ENCODE results near the gene NDRG4.

NDRG4 gene

GRCh38 chr16:58536278-58536677 is 36.3 kb downstream of the NDRG4 start:
- no peak overlapping the region for H3K4me3 ChIP-seq (ENCODE audit: low read length)
- H3K9ac ChIP-seq (ENCODE audit: low read length) = no peak overlapping the region
- no peak overlapping the region for H2AK5ac ChIP-seq (ENCODE audit: low read length)
- no peak overlapping the region for H3K4me2 ChIP-seq (ENCODE audit: low read length)
- peaks cover 28% of the 10 kb centered on the region for H3K36me3 ChIP-seq (ENCODE audit: control insufficient read depth, insufficient read depth, low read length)
- no peak overlapping the region for H2BK5ac ChIP-seq (ENCODE audit: low read length)
- no peaks in the 10 kb centered on the region for H3K27me3 ChIP-seq (ENCODE audit: insufficient read depth, low read length, poor library complexity)
- no peak overlapping the region for H2BK15ac ChIP-seq (replicated peaks; ENCODE audit: low read depth)
- H3K27ac ChIP-seq (ENCODE audit: low read depth, low read length) = no peak overlapping the region
- whole genome bisulfite sequencing (ENCODE audit: extremely low coverage, insufficient coverage, low lambda C conversion rate) = no CpG with 5 or more reads among the region's 5 CpGs
- H3K23ac ChIP-seq (ENCODE audit: low read length) = no peak overlapping the region
- H3K79me1 ChIP-seq (ENCODE audit: low read length) = peaks cover 1% of the 10 kb centered on the region
- H3K18ac ChIP-seq (ENCODE audit: low read length) = no peak overlapping the region
- no peak overlapping the region for H4K8ac ChIP-seq (ENCODE audit: low read depth, low read length)
- no peak for DNase-seq
- no peak overlapping the region for H2BK120ac ChIP-seq (ENCODE audit: low read depth, low read length)
- H3K79me2 ChIP-seq (ENCODE audit: control insufficient read depth, insufficient read depth, low read length) = no peaks in the 10 kb centered on the region
- H4K5ac ChIP-seq (ENCODE audit: low read length) = no peak overlapping the region
- H3K4ac ChIP-seq (ENCODE audit: low read depth, low read length) = no peak overlapping the region
- no peaks in the 10 kb centered on the region for H3K4me1 ChIP-seq (ENCODE audit: control insufficient read depth, low read depth, low read length)
- H3K56ac ChIP-seq (ENCODE audit: low read length) = no peak overlapping the region

- no peak overlapping the region for H3K27ac ChIP-seq (ENCODE audit: low read depth, low read length)
- no peak overlapping the region for H3K56ac ChIP-seq (ENCODE audit: low read length)
- H2BK15ac ChIP-seq (replicated peaks; ENCODE audit: low read depth) = no peak overlapping the region
- no peaks in the 10 kb centered on the region for H3K4me1 ChIP-seq (ENCODE audit: control insufficient read depth, low read depth, low read length)
- H4K8ac ChIP-seq (ENCODE audit: low read depth, low read length) = no peak overlapping the region
- H3K79me2 ChIP-seq (ENCODE audit: control insufficient read depth, insufficient read depth, low read length) = no peaks in the 10 kb centered on the region
- no peak overlapping the region for H2AK5ac ChIP-seq (ENCODE audit: low read length)
- H3K4me3 ChIP-seq (ENCODE audit: low read length) = no peak overlapping the region
- H2BK120ac ChIP-seq (ENCODE audit: low read depth, low read length) = no peak overlapping the region
- peaks cover 1% of the 10 kb centered on the region for H3K79me1 ChIP-seq (ENCODE audit: low read length)
- no peak overlapping the region for H3K4me2 ChIP-seq (ENCODE audit: low read length)
- H3K36me3 ChIP-seq (ENCODE audit: control insufficient read depth, insufficient read depth, low read length) = peaks cover 24% of the 10 kb centered on the region
- WGBS (ENCODE audit: extremely low coverage, insufficient coverage, low lambda C conversion rate) = no CpG with 5 or more reads among the region's 10 CpGs
- DNase-seq = no peak
- H3K18ac ChIP-seq (ENCODE audit: low read length) = no peak overlapping the region
- no peak overlapping the region for H3K23ac ChIP-seq (ENCODE audit: low read length)
- no peaks in the 10 kb centered on the region for H3K27me3 ChIP-seq (ENCODE audit: insufficient read depth, low read length, poor library complexity)
- H2BK5ac ChIP-seq (ENCODE audit: low read length) = no peak overlapping the region
- H3K4ac ChIP-seq (ENCODE audit: low read depth, low read length) = no peak overlapping the region
- H4K5ac ChIP-seq (ENCODE audit: low read length) = no peak overlapping the region
- no peak overlapping the region for H3K9ac ChIP-seq (ENCODE audit: low read length)
Observed at GRCh38 chr16:58537124-58537906, 37.4 kb downstream of the NDRG4 start.

DNA sequence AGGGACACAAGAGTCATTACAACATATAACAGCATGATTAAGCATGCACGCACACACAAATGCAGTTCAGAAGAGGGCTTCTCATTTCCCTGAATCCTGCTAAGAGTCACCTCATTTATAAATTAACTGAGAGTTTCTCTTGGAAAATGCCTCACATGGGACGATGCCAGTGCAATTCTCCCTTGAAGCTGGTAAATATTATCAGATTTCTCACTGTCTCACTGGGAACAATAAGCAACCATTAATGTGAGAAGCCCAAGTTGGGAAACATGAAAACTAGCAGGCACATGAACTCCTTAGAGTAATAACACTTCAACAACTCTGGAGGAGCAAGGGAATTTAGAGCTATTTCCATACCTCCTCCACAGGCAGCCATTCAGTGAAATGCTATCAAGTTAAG is 41.8 kb downstream of the NDRG4 start:
- H3K27ac ChIP-seq (ENCODE audit: low read depth, low read length) = no peak overlapping the region
- peaks cover 2% of the 10 kb centered on the region for H3K79me1 ChIP-seq (ENCODE audit: low read length)

GRCh38 chr16:58542291-58542690 is 42.3 kb downstream of the NDRG4 start:
- H3K4ac ChIP-seq (ENCODE audit: low read depth, low read length) = no peak overlapping the region
- no peak overlapping the region for H2BK120ac ChIP-seq (ENCODE audit: low read depth, low read length)
- H2BK5ac ChIP-seq (ENCODE audit: low read length) = no peak overlapping the region
- H4K8ac ChIP-seq (ENCODE audit: low read depth, low read length) = no peak overlapping the region
- no peak overlapping the region for H3K27ac ChIP-seq (ENCODE audit: low read depth, low read length)
- no peak overlapping the region for H4K5ac ChIP-seq (ENCODE audit: low read length)
- no peak overlapping the region for H3K23ac ChIP-seq (ENCODE audit: low read length)
- WGBS (ENCODE audit: extremely low coverage, insufficient coverage, low lambda C conversion rate) = no CpG with 5 or more reads among the region's 1 CpG
- peaks cover 20% of the 10 kb centered on the region for H3K36me3 ChIP-seq (ENCODE audit: control insufficient read depth, insufficient read depth, low read length)
- H2BK15ac ChIP-seq (replicated peaks; ENCODE audit: low read depth) = no peak overlapping the region
- H3K4me1 ChIP-seq (ENCODE audit: control insufficient read depth, low read depth, low read length) = no peaks in the 10 kb centered on the region
- no peak overlapping the region for H3K56ac ChIP-seq (ENCODE audit: low read length)
- no peak overlapping the region for H3K18ac ChIP-seq (ENCODE audit: low read length)
- no peak for DNase-seq
- no peak overlapping the region for H3K4me3 ChIP-seq (ENCODE audit: low read length)
- no peak overlapping the region for H3K4me2 ChIP-seq (ENCODE audit: low read length)
- peaks cover 2% of the 10 kb centered on the region for H3K79me1 ChIP-seq (ENCODE audit: low read length)
- no peak overlapping the region for H2AK5ac ChIP-seq (ENCODE audit: low read length)
- no peaks in the 10 kb centered on the region for H3K79me2 ChIP-seq (ENCODE audit: control insufficient read depth, insufficient read depth, low read length)
- no peaks in the 10 kb centered on the region for H3K27me3 ChIP-seq (ENCODE audit: insufficient read depth, low read length, poor library complexity)
- H3K9ac ChIP-seq (ENCODE audit: low read length) = no peak overlapping the region

More for the DNA sequence above, 41.8 kb downstream of the NDRG4 start:
- no peak overlapping the region for H2BK5ac ChIP-seq (ENCODE audit: low read length)
- no peak overlapping the region for H2BK120ac ChIP-seq (ENCODE audit: low read depth, low read length)
- no peaks in the 10 kb centered on the region for H3K79me2 ChIP-seq (ENCODE audit: control insufficient read depth, insufficient read depth, low read length)
- H3K4me1 ChIP-seq (ENCODE audit: control insufficient read depth, low read depth, low read length) = no peaks in the 10 kb centered on the region
- H3K4ac ChIP-seq (ENCODE audit: low read depth, low read length) = no peak overlapping the region
- H4K5ac ChIP-seq (ENCODE audit: low read length) = no peak overlapping the region
- H3K36me3 ChIP-seq (ENCODE audit: control insufficient read depth, insufficient read depth, low read length) = peaks cover 25% of the 10 kb centered on the region
- no peak overlapping the region for H2BK15ac ChIP-seq (replicated peaks; ENCODE audit: low read depth)
- no peak overlapping the region for H3K9ac ChIP-seq (ENCODE audit: low read length)
- H4K8ac ChIP-seq (ENCODE audit: low read depth, low read length) = no peak overlapping the region
- H3K56ac ChIP-seq (ENCODE audit: low read length) = no peak overlapping the region
- H3K23ac ChIP-seq (ENCODE audit: low read length) = no peak overlapping the region
- no peak overlapping the region for H3K4me2 ChIP-seq (ENCODE audit: low read length)
- H3K27me3 ChIP-seq (ENCODE audit: insufficient read depth, low read length, poor library complexity) = no peaks in the 10 kb centered on the region
- H2AK5ac ChIP-seq (ENCODE audit: low read length) = no peak overlapping the region
- no CpG with 5 or more reads among the region's 2 CpGs for WGBS (ENCODE audit: extremely low coverage, insufficient coverage, low lambda C conversion rate)
- H3K4me3 ChIP-seq (ENCODE audit: low read length) = no peak overlapping the region
- DNase-seq = no peak
- H3K18ac ChIP-seq (ENCODE audit: low read length) = no peak overlapping the region

- H2BK15ac ChIP-seq (replicated peaks; ENCODE audit: low read depth) = no peak overlapping the region
Observed at GRCh38 chr16:58543685-58544084, 43.7 kb downstream of the NDRG4 start.

DNA sequence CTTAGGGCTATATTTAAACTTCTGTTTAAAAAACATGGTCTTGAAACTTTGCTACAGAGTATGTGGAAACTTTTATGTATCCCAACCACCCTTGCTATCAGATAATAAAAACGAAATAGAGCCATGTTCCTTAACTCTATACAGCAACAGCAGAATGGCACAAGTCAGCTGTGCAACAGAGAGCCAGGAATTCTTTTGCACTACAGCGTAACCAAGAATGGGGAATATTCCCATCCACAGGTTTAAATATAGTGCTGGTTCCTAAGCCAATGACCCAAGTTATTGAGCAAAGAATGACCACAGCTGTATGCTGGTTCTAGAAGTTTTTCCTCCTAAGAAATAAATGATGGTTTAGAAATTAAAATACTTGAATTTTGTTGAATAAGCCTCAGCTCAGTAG is 48.4 kb downstream of the NDRG4 start:
- DNase-seq = no peak
- H3K36me3 ChIP-seq (ENCODE audit: control insufficient read depth, insufficient read depth, low read length) = peaks cover 15% of the 10 kb centered on the region
- WGBS (ENCODE audit: extremely low coverage, insufficient coverage, low lambda C conversion rate) = no CpG with 5 or more reads among the region's 2 CpGs

More at GRCh38 chr16:58543685-58544084, 43.7 kb downstream of the NDRG4 start:
- Histone ChIP-seq H3K79me1 (ENCODE audit: low read length) (peaks cover 2% of the 10 kb centered on the region), H3K9ac (ENCODE audit: low read length) (no peak overlapping the region), H4K8ac (ENCODE audit: low read depth, low read length) (no peak overlapping the region), H2AK5ac (ENCODE audit: low read length) (no peak overlapping the region), H3K27ac (ENCODE audit: low read depth, low read length) (no peak overlapping the region), H3K4me1 (ENCODE audit: control insufficient read depth, low read depth, low read length) (no peaks in the 10 kb centered on the region), H3K18ac (ENCODE audit: low read length) (no peak overlapping the region), H2BK120ac (ENCODE audit: low read depth, low read length) (no peak overlapping the region), H3K4ac (ENCODE audit: low read depth, low read length) (no peak overlapping the region), H3K4me3 (ENCODE audit: low read length) (no peak overlapping the region), H3K27me3 (ENCODE audit: insufficient read depth, low read length, poor library complexity) (no peaks in the 10 kb centered on the region), H3K36me3 (ENCODE audit: control insufficient read depth, insufficient read depth, low read length) (peaks cover 14% of the 10 kb centered on the region), H3K23ac (ENCODE audit: low read length) (no peak overlapping the region), H3K56ac (ENCODE audit: low read length) (no peak overlapping the region), H4K5ac (ENCODE audit: low read length) (no peak overlapping the region), H3K4me2 (ENCODE audit: low read length) (no peak overlapping the region), H3K79me2 (ENCODE audit: control insufficient read depth, insufficient read depth, low read length) (no peaks in the 10 kb centered on the region), H2BK5ac (ENCODE audit: low read length) (no peak overlapping the region)
- no peak for DNase-seq
- no CpG with 5 or more reads among the region's 8 CpGs for WGBS (ENCODE audit: extremely low coverage, insufficient coverage, low lambda C conversion rate)

More for the DNA sequence above, 48.4 kb downstream of the NDRG4 start:
- no peak overlapping the region for H3K4me2 ChIP-seq (ENCODE audit: low read length)
- H3K79me1 ChIP-seq (ENCODE audit: low read length) = peaks cover 3% of the 10 kb centered on the region
- H4K8ac ChIP-seq (ENCODE audit: low read depth, low read length) = no peak overlapping the region
- H3K18ac ChIP-seq (ENCODE audit: low read length) = no peak overlapping the region
- H2AK5ac ChIP-seq (ENCODE audit: low read length) = no peak overlapping the region
- H2BK15ac ChIP-seq (replicated peaks; ENCODE audit: low read depth) = no peak overlapping the region
- H3K79me2 ChIP-seq (ENCODE audit: control insufficient read depth, insufficient read depth, low read length) = no peaks in the 10 kb centered on the region
- no peak overlapping the region for H3K23ac ChIP-seq (ENCODE audit: low read length)
- H3K27ac ChIP-seq (ENCODE audit: low read depth, low read length) = no peak overlapping the region
- H3K27me3 ChIP-seq (ENCODE audit: insufficient read depth, low read length, poor library complexity) = no peaks in the 10 kb centered on the region
- H2BK120ac ChIP-seq (ENCODE audit: low read depth, low read length) = no peak overlapping the region
- no peak overlapping the region for H2BK5ac ChIP-seq (ENCODE audit: low read length)
- no peak overlapping the region for H3K9ac ChIP-seq (ENCODE audit: low read length)
- H3K4me1 ChIP-seq (ENCODE audit: control insufficient read depth, low read depth, low read length) = no peaks in the 10 kb centered on the region
- no peak overlapping the region for H4K5ac ChIP-seq (ENCODE audit: low read length)
- no peak overlapping the region for H3K4me3 ChIP-seq (ENCODE audit: low read length)
- no peak overlapping the region for H3K4ac ChIP-seq (ENCODE audit: low read depth, low read length)
- H3K56ac ChIP-seq (ENCODE audit: low read length) = no peak overlapping the region

Data from mesendoderm (in vitro differentiated cells).